ENCODE measurements around the gene CTIF.

- TF ChIP-seq TEAD4 (IDR thresholded peaks at IDR 0.05) (no peak), CEBPB (IDR thresholded peaks at IDR 0.05) (no peak), YY1 (IDR thresholded peaks at IDR 0.05; ENCODE audit: low read depth) (no peak), TCF12 (IDR thresholded peaks at IDR 0.05; ENCODE audit: low read depth) (no peak), EP300 (IDR thresholded peaks at IDR 0.05; ENCODE audit: borderline replicate concordance) (no peak), RAD21 (IDR thresholded peaks at IDR 0.05; ENCODE audit: low read depth) (no peak), USF1 (IDR thresholded peaks at IDR 0.05) (no peak), EGR1 (IDR thresholded peaks at IDR 0.05) (no peak), REST (IDR thresholded peaks at IDR 0.05; ENCODE audit: low read depth) (no peak)
These were observed 161.6 kb downstream of the CTIF start for GRCh38 chr18:48700446-48700845.
